Neural cell (in vitro differentiated cells): ENCODE measurements around the gene GNA12. TPM values are rescaled to one million over a fixed set of nuclear protein-coding genes. Genes with fewer than 3 reads are reported as not detected.

Experiments used
- H2AFZ ChIP-seq: fragments of 200-600, 300-800 bp; sonication (generic), shearing (Covaris generic); 2 replicates; pipeline ENCODE4 v1.6.0; 2014; ENCODE audit warnings: low read depth, mild to moderate bottlenecking, antibody characterized with exemption, low read length, moderate library complexity
- H3F3A ChIP-seq: fragments of 200-600 bp; shearing (Covaris generic); 2 replicates; pipeline ENCODE4 v1.6.1; 2016; ENCODE audit warnings: mild to moderate bottlenecking, moderate library complexity, mixed read lengths, antibody characterized with exemption, low read length; ENCODE audit not compliant: insufficient read depth, poor library complexity, severe bottlenecking
- H3K27ac ChIP-seq: fragments of 200-600, 300-800 bp; sonication (generic), shearing (Covaris generic); 2 replicates; pipeline ENCODE4 v1.5.1; 2014; ENCODE audit warnings: mild to moderate bottlenecking, low read length, moderate library complexity
- H3K27me3 ChIP-seq: fragments of 300-800, 200-600 bp; sonication (generic), shearing (Covaris generic); 2 replicates; pipeline ENCODE4 v1.6.0; 2014; ENCODE audit warnings: mild to moderate bottlenecking, low read depth, low read length, moderate library complexity; ENCODE audit not compliant: insufficient read depth
- H3K36me3 ChIP-seq: fragments of 300-800, 200-600 bp; sonication (generic), shearing (Covaris generic); 2 replicates; pipeline ENCODE4 v1.5.1; 2014; ENCODE audit warnings: mild to moderate bottlenecking, antibody characterized with exemption, low read length, moderate library complexity; ENCODE audit not compliant: insufficient read depth
- H3K4me2 ChIP-seq: fragments of 300-800, 200-600 bp; sonication (generic), shearing (Covaris generic); 2 replicates; pipeline ENCODE4 v1.6.0; 2014; ENCODE audit warnings: mild to moderate bottlenecking, low read length
- H3K4me3 ChIP-seq: fragments of 300-800, 200-600 bp; sonication (generic), shearing (Covaris generic); 2 replicates; pipeline ENCODE4 v1.5.1; 2014; ENCODE audit warnings: mild to moderate bottlenecking, low read length, moderate library complexity
- H3K79me2 ChIP-seq: fragments of 200-600 bp; shearing (Covaris generic); replicated peaks from 2 replicates; pipeline ENCODE4 v1.6.0; 2014; ENCODE audit warnings: mild to moderate bottlenecking, low read length, moderate library complexity; ENCODE audit not compliant: insufficient read depth
- H3K9ac ChIP-seq: fragments of 300-800, 200-600 bp; sonication (generic), shearing (Covaris generic); 2 replicates; pipeline ENCODE4 v1.6.1; 2016; ENCODE audit warnings: mild to moderate bottlenecking, low read length, mixed read lengths
- H3K9me2 ChIP-seq: fragments of 200-600 bp; shearing (Covaris generic); 2 replicates; pipeline ENCODE4 v1.6.1; 2016; ENCODE audit warnings: mild to moderate bottlenecking, low read length, mixed read lengths; ENCODE audit not compliant: insufficient read depth
- H3K9me3 ChIP-seq: fragments of 200-600, 300-800 bp; sonication (generic), shearing (Covaris generic); 2 replicates; pipeline ENCODE4 v1.6.1; 2016; ENCODE audit warnings: mild to moderate bottlenecking, mixed run types, low read length, moderate library complexity, mixed read lengths
- H4K20me1 ChIP-seq: fragments of 200-600 bp; shearing (Covaris generic); 2 replicates; pipeline ENCODE4 v1.6.1; 2016; ENCODE audit warnings: mild to moderate bottlenecking, mixed run types; ENCODE audit not compliant: insufficient read depth
- CTCF ChIP-seq: fragments of 450-650 bp; IDR thresholded peaks from 2 replicates; pipeline ENCODE4 v1.5.1; 2014; ENCODE audit warnings: antibody characterized with exemption, mild to moderate bottlenecking, moderate library complexity; ENCODE audit not compliant: poor library complexity, severe bottlenecking
- EP300 ChIP-seq: fragments of 450-650 bp; conservative IDR thresholded peaks from 2 replicates; pipeline ENCODE4 v1.6.1; 2014; ENCODE audit warnings: antibody characterized with exemption, mild to moderate bottlenecking, moderate library complexity; ENCODE audit not compliant: poor library complexity, severe bottlenecking
- EZH2 ChIP-seq: fragments of 200-600, 300-800 bp; shearing (Covaris generic), sonication (generic); IDR thresholded peaks from 2 replicates; pipeline ENCODE4 v1.6.1; 2014; ENCODE audit warnings: antibody characterized with exemption, low read length, borderline replicate concordance, mild to moderate bottlenecking; ENCODE audit not compliant: insufficient read depth, poor library complexity, severe bottlenecking
- MXI1 ChIP-seq: fragments of 450-650 bp; conservative IDR thresholded peaks from 2 replicates; pipeline ENCODE4 v1.6.1; 2014; ENCODE audit warnings: antibody characterized with exemption, mild to moderate bottlenecking; ENCODE audit not compliant: poor library complexity, severe bottlenecking
- POLR2AphosphoS5 ChIP-seq: IDR thresholded peaks from 2 replicates; pipeline ENCODE4 v1.6.1; 2012
- RAD21 ChIP-seq: fragments of 450-650 bp; conservative IDR thresholded peaks from 2 replicates; pipeline ENCODE4 v1.6.1; 2014; ENCODE audit warnings: antibody characterized with exemption, mild to moderate bottlenecking, moderate library complexity
- SMC3 ChIP-seq: fragments of 450-650 bp; conservative IDR thresholded peaks from 2 replicates; pipeline ENCODE4 v1.6.1; 2014; ENCODE audit warnings: antibody characterized with exemption, mild to moderate bottlenecking, moderate library complexity; ENCODE audit not compliant: poor library complexity
- TAF1 ChIP-seq: IDR thresholded peaks from 2 replicates; pipeline ENCODE4 v1.6.1; 2012; ENCODE audit warnings: low read depth
- polyA plus RNA-seq: library from polyadenylated mRNA; depleted of rRNA; stranded (reverse); fragments of >200 nt; gene quantifications from 2 replicates; pipeline ENCODE4 v1.2.3, GENCODE V29; 2014
- TF ChIP-seq, protein P1 (sequence below): IDR thresholded peaks from 2 replicates; pipeline ENCODE4 v1.6.1; 2012; ENCODE audit warnings: borderline replicate concordance

Gene GNA12
- polyA plus RNA-seq, 1 donor from 2014 or later, result 15.5 TPM

GRCh38 chr7:2804227-2804763 is 39.8 kb downstream of the GNA12 start:
- H3K4me2 ChIP-seq, result no peak overlapping the region
- no peak overlapping the region for H3K27ac ChIP-seq
- no peaks in the 10 kb centered on the region for H3K36me3 ChIP-seq
- H3K9ac ChIP-seq, result no peak overlapping the region
- peaks cover 5% of the 10 kb centered on the region for H3K9me3 ChIP-seq
- no peaks in the 10 kb centered on the region for H3K27me3 ChIP-seq
- no peak overlapping the region for H3K4me3 ChIP-seq
- H3K79me2 ChIP-seq, result peaks cover 30% of the 10 kb centered on the region
- H3K9me2 ChIP-seq, result no peaks in the 10 kb centered on the region
- H3F3A ChIP-seq, result no peaks in the 10 kb centered on the region
- H2AFZ ChIP-seq, result no peak overlapping the region
- TF ChIP-seq MXI1 (no peak), EZH2 (no peak), TAF1 (no peak), RAD21 (no peak), EP300 (no peak), SMC3 (no peak), POLR2AphosphoS5 (no peak), CTCF (no peak)
- TF ChIP-seq, protein P1, sequence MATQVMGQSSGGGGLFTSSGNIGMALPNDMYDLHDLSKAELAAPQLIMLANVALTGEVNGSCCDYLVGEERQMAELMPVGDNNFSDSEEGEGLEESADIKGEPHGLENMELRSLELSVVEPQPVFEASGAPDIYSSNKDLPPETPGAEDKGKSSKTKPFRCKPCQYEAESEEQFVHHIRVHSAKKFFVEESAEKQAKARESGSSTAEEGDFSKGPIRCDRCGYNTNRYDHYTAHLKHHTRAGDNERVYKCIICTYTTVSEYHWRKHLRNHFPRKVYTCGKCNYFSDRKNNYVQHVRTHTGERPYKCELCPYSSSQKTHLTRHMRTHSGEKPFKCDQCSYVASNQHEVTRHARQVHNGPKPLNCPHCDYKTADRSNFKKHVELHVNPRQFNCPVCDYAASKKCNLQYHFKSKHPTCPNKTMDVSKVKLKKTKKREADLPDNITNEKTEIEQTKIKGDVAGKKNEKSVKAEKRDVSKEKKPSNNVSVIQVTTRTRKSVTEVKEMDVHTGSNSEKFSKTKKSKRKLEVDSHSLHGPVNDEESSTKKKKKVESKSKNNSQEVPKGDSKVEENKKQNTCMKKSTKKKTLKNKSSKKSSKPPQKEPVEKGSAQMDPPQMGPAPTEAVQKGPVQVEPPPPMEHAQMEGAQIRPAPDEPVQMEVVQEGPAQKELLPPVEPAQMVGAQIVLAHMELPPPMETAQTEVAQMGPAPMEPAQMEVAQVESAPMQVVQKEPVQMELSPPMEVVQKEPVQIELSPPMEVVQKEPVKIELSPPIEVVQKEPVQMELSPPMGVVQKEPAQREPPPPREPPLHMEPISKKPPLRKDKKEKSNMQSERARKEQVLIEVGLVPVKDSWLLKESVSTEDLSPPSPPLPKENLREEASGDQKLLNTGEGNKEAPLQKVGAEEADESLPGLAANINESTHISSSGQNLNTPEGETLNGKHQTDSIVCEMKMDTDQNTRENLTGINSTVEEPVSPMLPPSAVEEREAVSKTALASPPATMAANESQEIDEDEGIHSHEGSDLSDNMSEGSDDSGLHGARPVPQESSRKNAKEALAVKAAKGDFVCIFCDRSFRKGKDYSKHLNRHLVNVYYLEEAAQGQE, result no peak
- H4K20me1 ChIP-seq, result no peaks in the 10 kb centered on the region

DNA sequence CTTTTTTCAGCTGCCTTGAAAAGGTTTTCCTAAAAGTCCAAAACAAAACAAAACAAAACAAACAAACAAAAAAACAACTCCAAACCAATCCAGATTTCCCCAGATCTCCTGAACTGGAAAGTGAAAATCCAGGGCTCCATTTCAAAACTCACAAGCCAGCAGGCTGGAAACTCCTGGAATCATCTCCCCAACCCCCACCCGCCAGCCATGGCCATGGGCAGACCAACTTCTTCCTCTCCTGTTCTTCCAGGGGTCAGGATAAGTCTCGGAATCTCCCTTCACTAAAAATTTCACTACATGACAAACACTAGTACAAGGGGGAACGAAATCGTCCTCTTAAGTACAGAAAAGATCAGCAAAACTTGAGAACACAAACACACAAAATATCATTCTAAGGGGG is 40.4 kb downstream of the GNA12 start:
- Histone ChIP-seq H3K9me3 (peaks cover 5% of the 10 kb centered on the region), H3K9me2 (no peaks in the 10 kb centered on the region), H3K36me3 (no peaks in the 10 kb centered on the region), H3K79me2 (peaks cover 33% of the 10 kb centered on the region), H3K27me3 (no peaks in the 10 kb centered on the region), H2AFZ (no peak overlapping the region), H3K9ac (no peak overlapping the region), H3K4me2 (no peak overlapping the region), H3K4me3 (no peak overlapping the region), H3K27ac (no peak overlapping the region), H4K20me1 (no peaks in the 10 kb centered on the region), H3F3A (no peaks in the 10 kb centered on the region)
- TF ChIP-seq CTCF, result no peak
- TF ChIP-seq SMC3, result no peak
- TF ChIP-seq EZH2, result no peak
- TF ChIP-seq POLR2AphosphoS5, result no peak
- TF ChIP-seq RAD21, result no peak
- TF ChIP-seq, protein P1, result no peak
- no peak for TF ChIP-seq EP300
- TF ChIP-seq MXI1, result no peak
- TF ChIP-seq TAF1, result no peak
